ENCODE measurements around the gene APELA. TPM values are rescaled to one million over a fixed set of nuclear protein-coding genes. Genes with fewer than 3 reads are reported as not detected.

The APELA gene
- total RNA-seq, 2 experiments from 2014 or later = not detected

DNA sequence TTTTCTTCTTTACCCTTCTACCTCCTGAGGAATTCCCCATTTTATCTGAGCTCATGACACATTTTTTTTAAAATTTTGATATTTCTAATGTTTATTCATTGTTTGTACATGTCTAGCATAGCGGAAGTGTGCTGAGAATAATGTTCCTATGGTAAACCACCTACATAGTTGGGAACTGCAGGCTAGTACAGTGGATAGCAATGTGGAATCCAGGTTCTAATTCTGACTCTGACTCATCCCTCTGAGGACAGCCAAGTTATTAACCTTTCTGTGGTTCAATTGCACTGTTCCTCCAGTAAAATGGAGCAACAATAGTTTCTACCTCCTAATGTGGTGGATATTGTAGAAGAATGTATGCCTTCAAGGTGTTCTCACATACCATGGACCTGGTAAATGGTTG is 20.6 kb upstream of the APELA start:
- Mint-ChIP-seq H3K36me3 (ENCODE audit: low read depth) (no peaks in the 10 kb centered on the region), H3K27ac (no peak overlapping the region), H3K9me3 (no peaks in the 10 kb centered on the region), H3K4me1 (ENCODE audit: low read depth) (no peaks in the 10 kb centered on the region), H3K4me3 (no peak overlapping the region), H3K27me3 (peaks cover 2% of the 10 kb centered on the region)
- intact Hi-C loops (cut with micrococcal nuclease) = no loop called here
- TF ChIP-seq, protein P1, sequence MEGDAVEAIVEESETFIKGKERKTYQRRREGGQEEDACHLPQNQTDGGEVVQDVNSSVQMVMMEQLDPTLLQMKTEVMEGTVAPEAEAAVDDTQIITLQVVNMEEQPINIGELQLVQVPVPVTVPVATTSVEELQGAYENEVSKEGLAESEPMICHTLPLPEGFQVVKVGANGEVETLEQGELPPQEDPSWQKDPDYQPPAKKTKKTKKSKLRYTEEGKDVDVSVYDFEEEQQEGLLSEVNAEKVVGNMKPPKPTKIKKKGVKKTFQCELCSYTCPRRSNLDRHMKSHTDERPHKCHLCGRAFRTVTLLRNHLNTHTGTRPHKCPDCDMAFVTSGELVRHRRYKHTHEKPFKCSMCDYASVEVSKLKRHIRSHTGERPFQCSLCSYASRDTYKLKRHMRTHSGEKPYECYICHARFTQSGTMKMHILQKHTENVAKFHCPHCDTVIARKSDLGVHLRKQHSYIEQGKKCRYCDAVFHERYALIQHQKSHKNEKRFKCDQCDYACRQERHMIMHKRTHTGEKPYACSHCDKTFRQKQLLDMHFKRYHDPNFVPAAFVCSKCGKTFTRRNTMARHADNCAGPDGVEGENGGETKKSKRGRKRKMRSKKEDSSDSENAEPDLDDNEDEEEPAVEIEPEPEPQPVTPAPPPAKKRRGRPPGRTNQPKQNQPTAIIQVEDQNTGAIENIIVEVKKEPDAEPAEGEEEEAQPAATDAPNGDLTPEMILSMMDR (IDR thresholded peaks at IDR 0.05) = no peak
- no peak for ATAC-seq
- ChIA-PET CTCF (no interaction called here), POLR2A (no interaction called here)
- no peak for DNase-seq

DNA sequence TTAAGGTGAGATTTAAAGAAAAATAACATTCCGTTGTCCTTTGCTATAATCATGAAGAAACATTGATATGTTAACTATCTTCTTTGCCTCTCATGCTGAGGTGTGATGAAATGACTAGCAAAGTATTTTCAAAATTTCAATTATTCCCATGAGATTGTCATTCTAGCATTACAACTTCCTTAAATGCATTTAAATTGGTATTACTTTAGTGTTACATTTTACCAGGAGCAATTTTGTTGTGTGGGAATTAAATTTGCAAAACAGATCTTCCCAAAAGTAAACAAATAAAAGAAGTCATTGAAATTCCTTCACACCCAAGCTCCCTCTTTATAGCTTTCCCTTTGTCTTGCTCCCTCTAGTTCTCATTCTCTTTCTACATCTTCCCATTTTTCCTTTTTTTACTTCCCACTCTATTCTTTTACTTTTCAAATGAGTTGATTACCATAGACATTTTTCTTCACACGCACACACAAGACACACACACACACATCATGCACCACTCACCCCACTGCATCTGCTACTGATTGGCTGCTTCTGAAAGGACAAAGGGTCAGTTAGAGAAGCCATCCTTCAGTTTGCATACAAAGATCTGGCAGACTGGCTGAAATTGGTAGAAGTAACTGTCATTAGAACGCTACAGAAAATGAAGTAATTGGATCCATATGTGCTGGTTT is 10.0 kb upstream of the APELA start:
- DNase-seq = no peak
- H3K4me1 Mint-ChIP-seq (ENCODE audit: low read depth) = no peaks in the 10 kb centered on the region
- ChIA-PET CTCF (no interaction called here), POLR2A (no interaction called here)
- H3K36me3 Mint-ChIP-seq (ENCODE audit: low read depth) = no peaks in the 10 kb centered on the region
- H3K9me3 Mint-ChIP-seq = no peaks in the 10 kb centered on the region
- H3K4me3 Mint-ChIP-seq = no peak overlapping the region
- intact Hi-C loops (cut with micrococcal nuclease) = no loop called here
- TF ChIP-seq, protein P1 (IDR thresholded peaks at IDR 0.05) = no peak
- peaks cover 2% of the 10 kb centered on the region for H3K27me3 Mint-ChIP-seq
- no peak overlapping the region for H3K27ac Mint-ChIP-seq
- ATAC-seq = no peak

DNA sequence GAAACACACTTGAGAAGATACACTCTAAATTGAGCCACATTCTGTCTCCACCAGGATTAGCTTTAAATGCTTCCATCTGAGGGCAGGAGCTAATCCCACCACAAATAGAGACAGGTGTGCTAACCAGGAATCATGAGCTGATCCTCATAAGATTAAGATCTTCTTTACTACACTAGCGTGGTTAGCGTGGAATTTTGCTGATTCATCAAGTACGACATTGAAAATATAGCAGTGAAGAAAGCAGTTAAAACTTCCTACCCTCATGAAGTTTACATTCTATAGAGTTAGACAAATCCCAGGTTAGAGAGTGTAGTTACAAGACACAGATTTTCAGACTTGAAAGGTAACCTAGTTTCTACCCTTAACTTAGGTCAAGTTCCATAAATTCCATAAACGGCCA is 5.3 kb upstream of the APELA start:
- Mint-ChIP-seq H3K36me3 (ENCODE audit: low read depth) (no peaks in the 10 kb centered on the region), H3K4me3 (no peak overlapping the region), H3K9me3 (no peaks in the 10 kb centered on the region), H3K4me1 (ENCODE audit: low read depth) (no peaks in the 10 kb centered on the region), H3K27ac (no peak overlapping the region), H3K27me3 (peaks cover 2% of the 10 kb centered on the region)
- ChIA-PET CTCF (no interaction called here), POLR2A (no interaction called here)
- no peak for ATAC-seq
- intact Hi-C loops (cut with micrococcal nuclease) = no loop called here
- no peak for DNase-seq
- TF ChIP-seq, protein P1 (IDR thresholded peaks at IDR 0.05) = no peak

DNA sequence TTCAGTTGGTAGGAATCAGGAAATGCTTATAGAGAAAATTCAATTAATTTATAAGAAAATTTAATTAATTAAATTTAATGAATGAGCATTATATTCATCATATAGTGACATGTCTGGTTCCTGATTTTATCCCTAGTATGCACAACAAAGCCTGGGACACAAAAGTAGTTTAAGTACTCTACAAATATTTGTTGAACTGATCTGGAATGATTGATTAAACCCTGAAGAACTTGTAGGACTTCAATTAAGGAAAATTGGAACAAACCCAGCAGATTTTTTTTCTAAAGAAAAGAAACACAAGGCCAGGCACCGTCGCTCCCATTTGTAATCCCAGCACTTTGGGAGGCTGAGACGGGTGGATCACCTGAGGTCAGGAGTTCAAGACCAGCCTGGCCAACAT is 4.5 kb upstream of the APELA start:
- ChIA-PET CTCF (no interaction called here), POLR2A (no interaction called here)
- Mint-ChIP-seq H3K27me3 (peaks cover 9% of the 10 kb centered on the region), H3K4me3 (no peak overlapping the region), H3K4me1 (ENCODE audit: low read depth) (no peaks in the 10 kb centered on the region), H3K9me3 (no peaks in the 10 kb centered on the region), H3K36me3 (ENCODE audit: low read depth) (no peaks in the 10 kb centered on the region), H3K27ac (no peak overlapping the region)
- intact Hi-C loops (cut with micrococcal nuclease) = no loop called here
- DNase-seq (no peak), ATAC-seq (no peak)
- TF ChIP-seq, protein P1 (IDR thresholded peaks at IDR 0.05) = no peak

DNA sequence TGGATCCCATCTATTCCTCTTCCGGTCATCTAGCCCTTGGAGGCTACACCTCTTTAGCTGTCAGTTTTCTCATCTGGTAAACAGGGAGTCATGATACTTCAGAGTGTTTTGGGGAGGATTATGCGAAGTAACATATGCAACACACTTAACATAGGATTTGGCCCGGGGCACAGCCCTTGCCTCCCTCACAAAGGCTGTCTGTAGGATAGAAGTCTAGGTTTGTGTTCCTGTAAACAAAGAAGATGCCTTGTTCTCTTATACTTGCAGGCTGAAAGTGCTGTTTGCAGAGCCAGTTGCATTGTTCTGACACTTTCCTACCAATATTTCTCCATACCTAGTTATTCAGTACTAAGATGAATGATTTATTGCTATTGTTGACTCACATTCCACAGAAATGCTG is 2.2 kb upstream of the APELA start:
- no peak for ATAC-seq
- H3K36me3 Mint-ChIP-seq (ENCODE audit: low read depth) = no peaks in the 10 kb centered on the region
- CTCF ChIA-PET = no interaction called here
- H3K27me3 Mint-ChIP-seq = peaks cover 9% of the 10 kb centered on the region
- TF ChIP-seq, protein P1 (IDR thresholded peaks at IDR 0.05) = no peak
- H3K4me3 Mint-ChIP-seq = no peak overlapping the region
- no peaks in the 10 kb centered on the region for H3K4me1 Mint-ChIP-seq (ENCODE audit: low read depth)
- POLR2A ChIA-PET = no interaction called here
- intact Hi-C loops (cut with micrococcal nuclease) = no loop called here
- H3K9me3 Mint-ChIP-seq = no peaks in the 10 kb centered on the region
- H3K27ac Mint-ChIP-seq = no peak overlapping the region
- DNase-seq = no peak
